Measurements from ENCODE around the gene PGS1.

The PGS1 gene

DNA sequence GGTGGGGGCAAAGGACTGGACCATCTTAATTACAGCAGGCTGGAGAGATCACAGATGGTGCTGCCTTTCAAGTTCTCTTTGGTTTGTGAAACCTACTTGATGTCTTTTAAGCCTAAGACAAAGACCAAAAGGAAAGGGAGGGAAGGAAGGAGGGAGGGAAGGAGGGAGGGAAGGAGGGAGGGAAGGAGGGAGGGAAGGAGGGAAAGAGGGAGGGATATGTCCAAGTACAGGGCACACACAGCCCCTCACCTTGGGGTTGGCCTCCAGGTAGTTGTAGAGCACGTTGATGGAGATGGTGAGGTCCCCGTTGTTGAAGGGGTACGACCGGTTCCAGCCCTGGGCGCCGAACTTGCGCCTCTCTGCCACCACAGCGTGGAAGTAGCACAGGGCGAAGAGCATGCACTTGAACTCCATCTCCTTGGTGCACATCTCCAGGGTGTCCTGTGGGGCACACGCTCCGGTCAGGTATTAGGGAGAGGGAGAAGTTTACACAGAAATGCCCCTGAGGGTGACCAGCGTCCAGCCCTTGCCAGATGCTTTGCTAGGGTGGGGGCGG lies 55.4 kb downstream of the PGS1 start:
- DNase-seq (ENCODE audit: low spot score in 2 of 2) (no peak), ATAC-seq (ENCODE audit: low read depth) (no peak)
- H3K4me3 Mint-ChIP-seq, result no peak overlapping the region
- H3K36me3 Mint-ChIP-seq, result peaks cover 11% of the 10 kb centered on the region
- peaks cover 7% of the 10 kb centered on the region for H3K27me3 Mint-ChIP-seq
- H3K4me1 Mint-ChIP-seq, result peaks cover 9% of the 10 kb centered on the region
- peaks cover 2% of the 10 kb centered on the region for H3K9me3 Mint-ChIP-seq
- H3K27ac Mint-ChIP-seq, result no peak overlapping the region

GRCh38 chr17:78434455-78435329 lies 56.2 kb downstream of the PGS1 start:
- H3K36me3 Mint-ChIP-seq, result peaks cover 5% of the 10 kb centered on the region
- ATAC-seq (ENCODE audit: low read depth), result no peak
- peaks cover 9% of the 10 kb centered on the region for H3K4me1 Mint-ChIP-seq
- no peak for DNase-seq (ENCODE audit: low spot score in 2 of 2)
- H3K27me3 Mint-ChIP-seq, result peaks cover 7% of the 10 kb centered on the region
- H3K4me3 Mint-ChIP-seq, result no peak overlapping the region
- no peak overlapping the region for H3K27ac Mint-ChIP-seq
- peaks cover 2% of the 10 kb centered on the region for H3K9me3 Mint-ChIP-seq

GRCh38 chr17:78435330-78436005 lies 57.0 kb downstream of the PGS1 start:
- no peak overlapping the region for H3K27ac Mint-ChIP-seq
- ATAC-seq (ENCODE audit: low read depth) (no peak), DNase-seq (ENCODE audit: low spot score in 2 of 2) (no peak)
- peaks cover 3% of the 10 kb centered on the region for H3K36me3 Mint-ChIP-seq
- peaks cover 2% of the 10 kb centered on the region for H3K9me3 Mint-ChIP-seq
- peaks cover 9% of the 10 kb centered on the region for H3K4me1 Mint-ChIP-seq
- H3K27me3 Mint-ChIP-seq, result peaks cover 7% of the 10 kb centered on the region
- no peak overlapping the region for H3K4me3 Mint-ChIP-seq

GRCh38 chr17:78437508-78438169 lies 59.2 kb downstream of the PGS1 start:
- ATAC-seq (ENCODE audit: low read depth) (no peak), DNase-seq (ENCODE audit: low spot score in 2 of 2) (no peak)
- Mint-ChIP-seq H3K9me3 (peaks cover 2% of the 10 kb centered on the region), H3K27me3 (peaks cover 9% of the 10 kb centered on the region), H3K4me3 (no peak overlapping the region), H3K27ac (peak overlapping the region; percentile 87), H3K36me3 (peaks cover 3% of the 10 kb centered on the region), H3K4me1 (peaks cover 12% of the 10 kb centered on the region)

- H3K36me3 Mint-ChIP-seq, result peaks cover 3% of the 10 kb centered on the region
- H3K27ac Mint-ChIP-seq, result peak overlapping the region; percentile 87
- DNase-seq (ENCODE audit: low spot score in 2 of 2) (no peak), ATAC-seq (ENCODE audit: low read depth) (peak; percentile 51)
- H3K27me3 Mint-ChIP-seq, result peaks cover 9% of the 10 kb centered on the region
- H3K4me1 Mint-ChIP-seq, result peaks cover 12% of the 10 kb centered on the region
- no peak overlapping the region for H3K4me3 Mint-ChIP-seq
- peaks cover 2% of the 10 kb centered on the region for H3K9me3 Mint-ChIP-seq
Observed at GRCh38 chr17:78438271-78438691, 59.8 kb downstream of the PGS1 start.

DNA sequence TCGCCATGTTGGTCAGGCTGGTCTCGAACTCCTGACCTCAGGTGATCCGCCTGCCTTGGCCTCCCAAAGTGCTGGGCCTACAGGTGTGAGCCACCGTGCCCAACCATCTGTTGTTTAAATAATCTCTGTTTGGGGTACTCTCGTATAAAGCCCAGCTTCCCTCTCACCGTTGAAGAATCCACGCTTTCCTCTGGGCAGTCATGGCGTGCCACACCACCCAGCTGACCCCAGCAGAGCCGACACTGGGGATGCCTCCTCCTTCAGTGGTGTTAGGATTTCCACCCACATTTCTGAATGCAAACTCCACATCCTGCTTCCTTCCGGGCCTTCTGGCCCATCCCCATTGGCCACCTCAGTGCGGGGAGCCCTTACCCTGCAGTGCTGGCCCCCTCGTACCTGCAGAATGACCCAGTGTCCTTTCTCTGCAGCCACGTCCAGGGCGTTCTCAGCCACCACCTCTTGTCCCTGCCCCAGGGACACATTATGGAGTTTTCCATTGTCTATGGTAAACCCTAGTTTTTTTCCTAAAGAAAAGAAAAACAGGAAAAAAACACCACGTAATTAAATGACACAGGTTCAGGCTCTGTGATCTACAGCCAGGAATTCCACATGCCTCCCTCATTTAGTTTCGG lies 60.4 kb downstream of the PGS1 start:
- peak overlapping the region; percentile 87 for H3K27ac Mint-ChIP-seq
- no peak for DNase-seq (ENCODE audit: low spot score in 2 of 2)
- H3K4me1 Mint-ChIP-seq, result peaks cover 12% of the 10 kb centered on the region
- peak; percentile 45 for ATAC-seq (ENCODE audit: low read depth)
- peaks cover 2% of the 10 kb centered on the region for H3K9me3 Mint-ChIP-seq
- peak overlapping the region; percentile 22 for H3K4me3 Mint-ChIP-seq
- peaks cover 9% of the 10 kb centered on the region for H3K27me3 Mint-ChIP-seq
- H3K36me3 Mint-ChIP-seq, result peaks cover 3% of the 10 kb centered on the region

DNA sequence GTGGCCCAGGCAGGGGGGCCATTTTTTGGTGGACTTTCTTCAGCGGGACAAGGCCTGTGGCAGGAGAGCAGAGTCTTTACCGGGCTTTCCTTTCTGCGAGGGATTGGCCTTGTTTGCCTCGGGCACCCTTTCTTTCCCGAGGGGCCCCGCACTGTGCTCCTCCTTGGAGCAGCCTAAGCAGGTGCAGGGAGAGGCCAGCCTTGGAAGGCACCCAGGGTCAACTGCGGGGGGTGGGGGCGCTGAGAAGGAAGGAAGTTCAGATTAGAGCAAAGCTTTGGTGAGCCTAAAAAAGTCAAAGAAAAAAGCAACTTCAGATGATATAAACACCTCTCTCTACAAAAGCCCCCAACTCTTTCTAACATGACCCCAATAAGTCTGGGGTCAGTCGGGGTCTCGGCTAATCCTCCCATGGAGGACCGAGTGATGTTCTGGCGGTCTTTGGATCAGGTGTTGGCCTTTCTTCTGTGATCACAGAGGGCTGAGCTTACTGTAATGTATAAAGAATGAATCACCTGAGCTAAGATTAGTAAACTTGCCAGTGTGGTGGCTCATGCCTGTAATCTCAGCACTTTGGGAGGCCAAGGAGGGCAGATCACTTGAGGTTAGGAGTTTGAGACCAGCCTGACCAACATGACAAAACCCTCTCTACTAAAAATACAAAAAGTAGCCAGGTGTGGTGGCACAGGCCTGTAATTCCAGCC lies 63.0 kb downstream of the PGS1 start:
- Mint-ChIP-seq H3K27ac (no peak overlapping the region), H3K9me3 (peaks cover 2% of the 10 kb centered on the region), H3K27me3 (peaks cover 11% of the 10 kb centered on the region), H3K4me3 (no peak overlapping the region), H3K36me3 (peaks cover 3% of the 10 kb centered on the region), H3K4me1 (peaks cover 12% of the 10 kb centered on the region)
- ATAC-seq (ENCODE audit: low read depth) (no peak), DNase-seq (ENCODE audit: low spot score in 2 of 2) (no peak)

DNA sequence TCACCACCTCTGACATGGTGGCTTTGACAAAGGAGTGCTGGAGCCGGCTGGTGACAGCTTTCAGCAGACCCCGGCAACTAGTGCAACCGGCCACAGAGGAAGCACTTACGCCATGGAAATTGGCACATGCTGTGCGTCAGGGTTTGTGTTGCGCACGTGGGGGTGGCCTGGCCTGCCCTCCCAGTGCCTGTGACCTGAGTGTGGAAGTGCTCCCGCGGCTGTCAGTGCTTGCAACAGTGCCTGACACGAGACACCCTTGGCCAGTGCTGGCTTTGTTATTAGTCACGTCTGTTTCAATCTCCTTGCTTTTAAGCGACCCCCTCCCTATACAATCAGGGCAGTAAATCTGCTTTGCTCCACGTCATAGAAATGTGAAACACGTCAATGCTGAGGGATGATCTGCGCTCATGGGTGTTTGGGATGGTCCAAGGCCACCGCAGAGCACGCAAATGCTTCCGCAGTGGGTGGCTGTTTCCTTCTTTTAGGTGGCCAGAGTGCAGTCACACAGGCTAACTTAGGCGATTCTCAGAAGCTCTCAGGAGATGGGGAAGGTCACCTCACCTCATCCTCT lies 64.3 kb downstream of the PGS1 start:
- ATAC-seq (ENCODE audit: low read depth), result no peak
- Mint-ChIP-seq H3K27me3 (peaks cover 7% of the 10 kb centered on the region), H3K9me3 (peaks cover 2% of the 10 kb centered on the region), H3K4me1 (peaks cover 5% of the 10 kb centered on the region), H3K27ac (no peak overlapping the region), H3K36me3 (peaks cover 3% of the 10 kb centered on the region), H3K4me3 (no peak overlapping the region)
- no peak for DNase-seq (ENCODE audit: low spot score in 2 of 2)

GRCh38 chr17:78444392-78444791 lies 65.9 kb downstream of the PGS1 start:
- Mint-ChIP-seq H3K4me3 (no peak overlapping the region), H3K4me1 (peaks cover 3% of the 10 kb centered on the region), H3K9me3 (no peaks in the 10 kb centered on the region), H3K36me3 (no peaks in the 10 kb centered on the region), H3K27me3 (peaks cover 4% of the 10 kb centered on the region), H3K27ac (no peak overlapping the region)
- DNase-seq (ENCODE audit: low spot score in 2 of 2), result no peak
- ATAC-seq (ENCODE audit: low read depth), result no peak

DNA sequence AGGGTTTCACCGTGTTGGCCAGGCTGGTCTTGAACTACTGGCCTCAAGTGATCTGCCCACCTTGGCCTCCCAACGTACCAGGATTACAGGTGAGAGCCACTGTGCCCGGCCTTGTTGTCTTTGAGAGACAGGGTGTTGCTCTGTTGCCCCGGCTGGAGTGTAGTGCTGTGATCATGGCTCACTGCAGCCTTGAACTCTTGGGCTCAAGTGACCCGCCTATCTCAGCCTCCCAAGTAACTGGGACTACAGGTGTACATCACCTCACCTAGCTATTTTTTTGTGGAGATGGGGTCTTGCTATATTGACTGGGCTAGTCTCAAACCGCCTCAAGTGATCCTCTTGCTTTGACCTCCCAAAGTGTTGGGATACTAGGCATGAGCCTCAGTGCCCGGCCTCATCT lies 68.4 kb downstream of the PGS1 start:
- Mint-ChIP-seq H3K4me3 (no peak overlapping the region), H3K9me3 (no peaks in the 10 kb centered on the region), H3K4me1 (peaks cover 4% of the 10 kb centered on the region), H3K27ac (no peak overlapping the region), H3K27me3 (peaks cover 2% of the 10 kb centered on the region), H3K36me3 (no peaks in the 10 kb centered on the region)
- ATAC-seq (ENCODE audit: low read depth) (no peak), DNase-seq (ENCODE audit: low spot score in 2 of 2) (no peak)

DNA sequence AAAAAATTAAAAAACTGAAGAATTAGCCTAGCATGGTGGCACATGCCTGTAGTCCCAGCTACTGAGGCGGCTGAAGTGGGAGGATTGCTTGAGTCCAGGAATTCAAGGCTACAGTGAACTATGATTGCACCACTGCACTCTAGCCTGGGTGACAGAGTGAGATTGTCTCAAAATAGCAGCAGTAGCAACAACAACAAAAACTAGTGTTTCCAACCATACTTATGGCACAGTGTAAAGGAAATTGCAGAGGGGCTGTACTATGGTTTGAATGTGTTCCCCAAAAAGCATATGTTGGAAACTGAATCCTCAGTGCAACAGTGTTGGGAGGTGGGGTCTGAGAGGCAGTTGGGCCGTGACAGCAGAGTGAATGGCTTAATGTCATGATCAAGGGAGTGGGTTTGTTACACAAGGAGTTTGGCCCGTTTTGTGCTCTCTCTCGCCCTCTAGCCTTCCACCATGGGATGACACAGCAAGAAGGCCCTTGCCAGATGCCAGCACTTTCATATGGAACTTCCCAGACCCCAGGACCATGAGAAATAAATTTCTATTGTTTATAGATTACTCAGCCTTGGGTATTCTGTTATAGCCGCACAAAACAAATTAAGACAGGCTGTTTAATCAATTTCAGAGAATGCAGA lies 70.0 kb downstream of the PGS1 start:
- no peaks in the 10 kb centered on the region for H3K9me3 Mint-ChIP-seq
- peaks cover 2% of the 10 kb centered on the region for H3K27me3 Mint-ChIP-seq
- no peak for ATAC-seq (ENCODE audit: low read depth)
- H3K36me3 Mint-ChIP-seq, result no peaks in the 10 kb centered on the region
- no peak overlapping the region for H3K4me3 Mint-ChIP-seq
- peaks cover 6% of the 10 kb centered on the region for H3K4me1 Mint-ChIP-seq
- no peak for DNase-seq (ENCODE audit: low spot score in 2 of 2)
- no peak overlapping the region for H3K27ac Mint-ChIP-seq

- no peaks in the 10 kb centered on the region for H3K9me3 Mint-ChIP-seq
- no peak overlapping the region for H3K4me3 Mint-ChIP-seq
- no peak overlapping the region for H3K27ac Mint-ChIP-seq
- H3K27me3 Mint-ChIP-seq, result peaks cover 2% of the 10 kb centered on the region
- DNase-seq (ENCODE audit: low spot score in 2 of 2) (no peak), ATAC-seq (ENCODE audit: low read depth) (no peak)
- no peaks in the 10 kb centered on the region for H3K36me3 Mint-ChIP-seq
- peaks cover 6% of the 10 kb centered on the region for H3K4me1 Mint-ChIP-seq
Observed at GRCh38 chr17:78449983-78450595, 71.6 kb downstream of the PGS1 start.

All from memory B cell (primary cell).